HG03066 (cell line): ENCODE data around the gene UBE2M.
A peak's percentile ranks its signal among the peaks of the same experiment; 100 is the strongest.
"Not testable (repeated sequence)": the region's sequence is repeated elsewhere in the genome, so short reads cannot be mapped to it uniquely, and the experiment has no call there.

Experiments used
- ATAC-seq: cut with Tn5 transposase; IDR thresholded peaks from one replicate; pipeline ENCODE4 v1.9.1; 2021; ENCODE audit warnings: low read depth; ENCODE audit not compliant: unreplicated experiment

UBE2M gene

DNA sequence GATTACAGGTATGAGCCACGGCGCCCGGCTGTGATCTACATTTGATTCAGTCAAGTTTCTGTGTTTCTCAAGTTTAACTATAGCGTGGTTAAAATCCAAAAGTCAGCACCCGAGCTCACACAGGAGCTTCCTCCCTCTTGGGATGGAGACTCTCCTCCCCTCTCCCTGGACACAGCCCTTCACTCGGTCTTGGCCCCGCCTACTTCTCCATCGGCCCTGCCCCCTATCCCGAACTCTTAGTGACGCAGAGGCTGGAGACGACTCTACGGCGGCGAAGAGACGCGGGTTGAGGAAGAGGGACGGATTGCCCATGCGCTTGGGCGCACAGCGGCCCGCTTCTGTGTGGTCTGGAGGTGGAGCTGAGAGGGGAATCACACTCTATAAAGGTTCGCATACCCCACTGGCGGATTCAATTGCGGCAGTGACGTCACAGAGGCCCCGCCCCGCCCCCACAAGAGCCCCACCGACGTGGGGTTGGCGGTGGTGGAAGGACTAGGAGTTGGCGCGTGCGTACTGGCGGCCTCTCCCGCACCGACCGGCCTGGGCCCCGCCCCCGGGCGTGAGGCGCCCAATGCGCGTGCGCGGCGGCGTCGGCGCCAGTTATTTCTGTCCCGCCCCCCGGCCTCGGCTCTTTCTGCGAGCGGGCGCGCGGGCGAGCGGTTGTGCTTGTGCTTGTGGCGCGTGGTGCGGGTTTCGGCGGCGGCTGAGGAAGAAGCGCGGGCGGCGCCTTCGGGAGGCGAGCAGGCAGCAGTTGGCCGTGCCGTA, 14.4 kb downstream of the UBE2M start, which contains the start of gene TRIM28:
TRIM28 (plus strand) TSS at position 239 of the 765 bp plus-strand sequence. CDS start 694 bp downstream, outside the sequence.
- ATAC-seq = peak; percentile 81

GRCh38 chr19:58542641-58543372, 15.6 kb downstream of the UBE2M start:
- ATAC-seq = not testable (repeated sequence)

GRCh38 chr19:58539169-58539559, 19.2 kb downstream of the UBE2M start:
- ATAC-seq = not testable (repeated sequence)

DNA sequence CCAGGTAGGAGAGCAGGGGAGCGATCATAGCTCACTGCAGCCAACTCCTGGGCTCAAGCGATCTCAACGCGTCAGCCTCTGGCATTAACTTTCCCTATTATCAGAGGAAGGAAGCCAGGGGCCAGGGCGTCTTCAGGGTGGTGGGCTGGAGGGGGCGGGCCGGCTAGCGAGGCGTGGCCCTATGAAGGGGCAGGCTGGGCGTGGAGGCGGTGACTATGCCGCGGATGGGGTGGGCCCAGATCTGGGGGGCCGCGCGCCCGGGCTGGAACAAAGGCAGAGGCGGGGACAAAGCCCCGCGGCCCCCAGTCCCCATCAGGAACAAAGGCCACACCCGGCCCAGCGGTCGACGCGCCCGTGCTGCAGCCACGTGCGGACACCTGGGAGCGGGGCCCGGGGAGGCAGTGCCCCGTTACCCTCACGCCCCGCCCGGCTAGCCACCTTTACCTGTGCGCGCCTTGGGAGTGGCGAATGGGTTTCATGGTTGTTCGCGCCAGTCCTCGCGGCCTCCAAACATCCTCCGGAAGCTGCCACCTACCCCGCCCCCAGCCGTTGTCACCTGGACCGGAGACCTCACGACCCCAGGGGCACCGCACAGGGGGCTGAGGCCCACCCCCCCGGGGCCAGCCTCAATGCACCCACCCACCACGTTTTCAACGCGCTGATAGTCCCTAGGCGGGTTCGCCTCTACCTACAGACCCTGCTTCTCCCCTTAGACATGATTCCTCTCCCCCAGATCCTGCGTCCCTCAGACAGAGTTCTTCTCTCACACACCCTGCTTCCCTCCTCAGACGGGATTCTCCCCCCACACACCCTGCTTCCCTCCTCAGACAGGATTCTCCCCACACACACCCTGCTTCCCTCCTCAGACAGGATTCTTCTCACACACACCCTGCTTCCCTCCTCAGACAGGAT, 19.9 kb downstream of the UBE2M start:
- ATAC-seq = no peak

DNA sequence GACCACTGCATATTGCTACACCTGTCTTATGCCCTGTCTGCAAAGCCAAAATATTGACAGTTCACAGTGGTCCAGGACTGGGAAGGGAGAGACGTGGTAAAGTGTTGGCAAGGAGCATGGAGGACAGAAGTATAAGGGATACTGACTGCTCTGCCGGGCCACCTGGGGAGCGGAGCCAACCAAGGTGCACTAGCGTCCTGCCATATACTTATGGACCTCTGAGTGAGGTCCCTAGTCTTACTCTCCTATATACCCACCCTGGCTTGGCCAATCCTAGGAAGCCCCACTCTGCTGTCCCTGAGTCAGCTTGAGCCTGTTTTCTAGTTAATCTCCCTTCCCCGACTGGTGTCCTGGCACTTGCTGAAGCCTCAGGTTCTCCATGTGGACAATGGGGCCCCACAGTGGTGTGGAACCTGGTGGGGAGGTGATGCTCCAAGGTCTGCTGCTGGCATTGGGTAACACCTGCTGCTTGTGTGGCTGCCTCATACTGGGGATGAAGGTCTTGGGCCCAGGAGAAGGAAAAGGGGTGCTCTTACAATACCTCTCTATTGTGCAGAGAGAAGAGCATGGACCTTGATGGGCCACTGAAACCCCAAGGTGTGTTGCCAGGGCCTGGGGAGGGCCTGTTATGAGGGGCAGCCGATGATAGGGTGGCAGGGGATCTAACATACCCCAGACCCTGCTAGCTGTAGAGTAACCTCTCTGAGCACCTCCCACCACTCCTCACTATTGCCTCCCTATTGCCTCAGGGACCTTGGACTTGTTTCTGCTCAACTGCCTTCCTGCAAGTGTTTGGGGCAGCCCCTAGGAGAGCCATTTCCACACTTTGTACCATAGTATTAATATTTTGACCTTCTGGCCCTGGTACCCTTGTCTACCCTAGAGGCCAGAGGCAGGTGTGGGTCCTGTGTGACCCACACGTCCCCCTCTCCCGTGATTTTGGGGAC, 21.3 kb downstream of the UBE2M start:
- no peak for ATAC-seq

DNA sequence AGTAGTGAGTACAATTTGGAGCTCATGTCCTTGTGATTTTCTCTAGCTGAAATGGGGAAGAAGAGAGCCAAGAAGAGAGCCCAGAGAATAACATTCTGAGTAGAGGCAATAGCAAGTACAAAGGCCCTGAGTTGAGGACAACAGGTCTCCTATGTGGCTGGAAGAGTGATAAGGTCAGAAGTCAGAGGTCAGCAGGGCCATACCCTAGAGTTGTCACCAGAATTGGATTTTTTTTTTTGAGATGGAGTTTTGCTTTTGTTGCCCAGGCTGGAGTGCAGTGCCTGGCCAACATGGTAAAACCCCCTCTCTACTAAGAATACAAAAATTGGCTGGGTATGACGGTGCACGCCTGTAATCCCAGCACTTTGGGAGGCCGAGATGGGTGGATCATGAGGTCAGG, 22.6 kb downstream of the UBE2M start:
- no peak for ATAC-seq

DNA sequence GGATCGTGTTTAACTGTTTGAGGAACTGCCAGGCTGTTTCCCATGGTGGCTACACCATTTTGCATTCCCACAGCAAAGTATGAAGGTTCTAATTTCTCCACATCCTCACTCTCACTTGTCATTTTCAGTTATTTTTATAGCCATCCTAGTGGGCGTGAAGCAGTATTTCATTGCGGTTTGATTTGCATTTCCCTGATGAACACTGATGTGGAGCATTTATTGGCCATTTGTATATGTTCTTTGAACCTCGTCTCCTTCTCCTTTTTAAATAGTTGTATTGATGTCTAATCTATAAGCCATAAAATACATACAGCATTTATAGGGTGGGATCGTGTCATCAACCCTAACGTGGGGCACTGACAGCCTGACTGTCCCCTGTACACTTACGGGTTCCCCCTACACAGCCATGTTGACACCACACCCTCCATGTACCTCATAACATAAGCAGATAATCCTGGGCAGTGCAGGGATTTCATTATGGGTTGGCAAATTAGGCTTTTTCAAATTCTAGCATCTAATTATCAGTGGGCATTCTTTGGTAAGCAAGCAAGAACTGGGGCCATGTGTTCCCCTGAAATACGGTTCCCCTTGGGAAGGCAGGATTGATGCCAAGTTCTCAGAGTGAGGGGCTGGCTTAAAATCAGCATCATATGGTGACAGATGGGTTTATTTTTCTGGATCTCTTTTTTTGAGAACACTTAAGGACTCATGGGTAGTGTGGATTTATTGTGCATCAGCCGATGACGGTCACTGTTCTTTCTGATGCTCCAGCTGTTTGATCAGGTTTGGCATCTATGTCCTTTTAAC, 27.2 kb downstream of the UBE2M start:
- ATAC-seq = no peak

DNA sequence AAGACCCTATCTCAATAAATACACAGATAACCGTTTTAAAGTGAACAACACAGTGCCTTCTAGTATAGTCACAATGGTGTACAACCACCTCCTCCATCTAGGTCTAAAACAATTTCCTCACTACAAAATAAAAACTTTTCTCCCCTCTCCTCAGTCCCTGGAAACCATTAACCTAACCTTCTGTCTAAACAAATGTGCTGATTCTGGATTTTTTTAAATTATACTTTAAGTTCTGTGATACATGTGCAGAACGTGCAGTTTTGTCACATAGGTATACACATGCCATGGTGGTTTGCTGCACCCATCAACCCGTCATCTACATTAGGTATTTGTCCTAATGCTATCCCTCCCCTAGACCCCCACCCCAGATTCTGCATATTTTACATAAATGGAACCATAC, 29.0 kb downstream of the UBE2M start:
- ATAC-seq = no peak

DNA sequence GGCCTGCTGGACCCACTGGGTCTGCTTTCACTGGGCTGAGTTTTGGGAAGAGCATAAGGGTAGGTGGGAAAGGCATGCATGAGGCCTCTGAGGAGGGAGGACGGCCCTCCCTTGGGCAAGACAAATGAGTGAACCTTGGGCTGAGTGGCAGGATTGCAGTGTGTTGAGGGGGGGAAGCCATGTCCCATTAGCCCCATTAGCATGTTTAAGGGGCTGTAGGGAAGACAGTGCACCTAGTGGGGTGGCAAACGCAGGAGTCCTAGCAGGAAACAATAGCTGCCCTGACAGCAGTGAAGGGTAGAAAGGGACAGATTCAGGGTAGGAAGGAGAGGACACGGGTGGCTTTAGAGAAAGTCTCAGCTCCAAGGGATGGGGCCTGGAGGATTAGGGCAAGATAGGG, 35.7 kb downstream of the UBE2M start:
- no peak for ATAC-seq

- no peak for ATAC-seq
These were observed 36.8 kb downstream of the UBE2M start for GRCh38 chr19:58521651-58522050.

DNA sequence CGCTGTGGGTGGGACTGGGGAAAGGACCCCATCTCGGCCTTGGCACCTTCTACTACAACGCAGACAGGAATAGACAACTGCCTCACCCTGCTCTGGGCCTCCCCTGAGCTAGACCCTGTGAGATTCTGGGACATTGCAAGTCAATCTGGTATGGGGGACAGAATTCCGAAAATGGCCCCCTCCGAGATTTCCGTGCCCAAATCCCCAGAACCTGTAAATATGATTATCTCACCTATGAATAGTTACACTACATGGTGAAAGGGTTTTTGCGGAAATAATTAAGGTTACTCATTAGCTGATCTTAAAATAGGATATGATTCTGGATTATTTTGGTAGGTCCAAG, 38.2 kb downstream of the UBE2M start:
- ATAC-seq = no peak

- peak; percentile 70 for ATAC-seq
These were observed 38.8 kb downstream of the UBE2M start, which contains the start of gene ZBTB45 for GRCh38 chr19:58519355-58520256. ZBTB45 (minus strand) TSS chr19:58519810; CDS start chr19:58517673, 2,137 bp downstream.

DNA sequence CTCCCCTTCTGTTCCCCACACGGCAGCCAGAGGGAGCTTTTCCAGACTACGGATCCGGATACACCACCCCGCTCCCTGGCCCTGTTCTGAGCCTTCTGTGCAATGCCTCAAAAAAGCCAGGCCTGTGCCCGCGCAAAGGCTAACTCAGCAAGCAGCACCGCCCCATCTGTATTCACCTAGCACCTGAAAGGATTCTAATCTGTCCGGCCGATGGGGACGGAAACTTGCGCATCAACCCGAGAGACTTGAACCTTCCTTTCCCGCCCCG, 39.4 kb downstream of the UBE2M start:
- ATAC-seq = no peak

DNA sequence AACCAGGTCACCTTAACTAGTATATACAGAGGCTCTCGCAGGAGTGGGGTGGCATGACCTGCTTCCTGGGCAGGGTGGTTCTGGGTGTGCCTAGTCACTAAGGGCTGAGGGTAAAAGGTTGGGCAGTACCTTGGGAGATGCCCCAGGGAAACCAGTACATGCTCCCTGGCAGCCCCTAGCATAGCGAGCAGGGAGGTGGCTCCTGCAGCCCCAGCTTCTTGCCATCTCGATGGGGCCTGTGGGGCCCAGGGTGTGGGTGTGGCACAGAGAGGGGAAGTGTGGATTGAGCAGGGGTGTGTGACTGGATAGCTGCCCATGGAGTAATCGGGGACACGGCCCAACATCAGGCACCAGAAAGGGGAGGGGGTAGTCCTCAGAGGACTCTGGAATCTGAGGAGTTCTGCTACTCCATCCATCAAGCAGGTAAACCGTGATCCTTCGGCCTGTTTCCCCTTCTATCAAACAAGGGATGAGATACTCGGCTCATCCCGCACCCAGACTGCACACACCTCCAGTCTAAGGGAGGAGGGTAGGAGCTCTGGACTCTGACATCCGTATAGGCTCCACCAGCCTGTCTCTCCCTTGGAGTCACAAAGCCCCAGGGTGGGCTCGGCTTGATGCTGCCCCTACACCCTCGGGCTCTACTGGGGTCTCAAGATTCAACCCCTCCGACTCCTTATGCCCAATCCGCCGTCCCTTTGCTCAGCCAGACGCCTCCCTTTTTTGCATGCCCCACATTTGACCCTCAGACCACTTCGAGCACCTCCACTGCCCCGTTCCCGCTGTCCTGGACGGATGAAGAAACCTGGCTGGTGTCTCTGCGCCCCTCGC, 39.9 kb downstream of the UBE2M start:
- ATAC-seq = no peak

DNA sequence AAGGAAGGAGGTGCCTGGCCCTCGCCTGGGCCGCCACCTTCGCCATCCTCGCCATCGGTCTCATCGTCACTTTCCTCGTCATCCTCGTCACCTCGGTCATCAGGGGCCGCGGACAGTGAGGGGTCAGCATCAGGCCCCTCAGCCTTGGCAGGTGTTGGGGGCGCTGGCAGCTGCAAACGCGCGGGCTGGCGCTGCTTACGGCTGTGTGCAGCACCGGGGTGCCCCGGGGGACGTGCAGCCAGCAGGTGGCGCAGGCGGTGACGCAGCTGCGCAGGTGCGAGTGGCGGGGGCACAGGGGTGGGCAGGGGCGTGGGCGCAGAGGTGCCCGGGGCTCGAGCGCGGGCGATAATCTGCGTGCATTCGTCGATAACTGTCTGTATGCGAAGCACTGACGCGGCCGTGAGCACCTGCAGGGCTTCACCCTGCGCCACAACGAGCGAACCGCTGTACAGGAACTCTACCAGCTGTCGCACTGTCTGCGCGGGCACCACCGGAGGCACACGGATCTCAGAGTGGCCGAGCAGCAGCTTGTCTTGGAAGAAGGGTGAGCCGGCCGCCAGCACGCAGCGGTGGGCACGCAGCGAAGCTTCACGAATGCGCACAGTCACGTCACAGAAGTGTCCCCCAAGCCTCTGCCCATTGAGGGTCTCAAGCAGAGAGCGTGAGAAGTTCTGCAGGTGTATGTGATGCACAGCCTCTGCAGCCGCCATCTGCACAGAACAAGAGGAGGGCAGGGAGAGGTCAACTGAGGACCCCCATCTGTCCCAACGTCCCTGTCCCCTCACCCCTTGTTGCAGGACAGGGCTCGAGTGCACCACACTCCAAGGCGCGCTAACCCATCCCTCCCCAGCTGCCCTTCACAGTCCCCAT, 41.2 kb downstream of the UBE2M start:
- no peak for ATAC-seq

DNA sequence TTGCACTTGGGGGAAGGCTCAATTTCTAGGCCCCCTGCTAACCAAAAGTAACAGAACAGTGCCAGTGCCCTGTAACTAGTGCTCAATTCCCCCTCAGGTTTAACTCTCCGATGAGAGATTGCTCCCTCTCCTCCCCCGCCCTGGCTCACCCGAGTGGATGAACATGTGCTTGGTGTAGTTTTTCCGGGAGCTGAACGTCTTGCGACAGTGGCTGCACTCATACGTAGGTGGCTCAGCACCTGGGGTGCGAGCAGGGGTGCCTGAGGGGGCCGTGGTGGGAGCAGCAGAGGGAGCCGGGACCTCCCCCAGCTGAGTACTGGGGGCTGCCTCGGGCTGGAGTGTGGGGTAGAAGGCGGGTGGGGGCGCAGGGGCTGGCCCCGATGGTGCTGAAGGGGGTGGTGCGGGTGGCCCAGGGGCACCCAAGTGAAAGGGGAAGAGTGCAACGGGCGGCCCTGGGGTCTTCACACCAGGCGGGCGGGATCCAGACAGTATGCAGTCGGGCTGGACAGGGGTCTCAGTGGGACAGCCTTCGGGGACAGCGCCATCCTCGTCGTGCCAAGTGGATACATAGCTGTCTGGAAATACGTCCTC, 42.1 kb downstream of the UBE2M start:
- ATAC-seq = no peak
